SK-N-MC (cell line): ENCODE measurements around the gene APH1B.

Source experiments
- EZH2 ChIP-seq: fragments of 200-600 bp; sonication (generic); IDR thresholded peaks from one replicate; pipeline ENCODE4 v1.6.1; 2017; ENCODE audit warnings: antibody characterized with exemption
- POLR2AphosphoS5 ChIP-seq: IDR thresholded peaks from 2 replicates; pipeline ENCODE4 v1.6.1; 2012; ENCODE audit warnings: mild to moderate bottlenecking, low read depth, low read length, borderline replicate concordance

DNA sequence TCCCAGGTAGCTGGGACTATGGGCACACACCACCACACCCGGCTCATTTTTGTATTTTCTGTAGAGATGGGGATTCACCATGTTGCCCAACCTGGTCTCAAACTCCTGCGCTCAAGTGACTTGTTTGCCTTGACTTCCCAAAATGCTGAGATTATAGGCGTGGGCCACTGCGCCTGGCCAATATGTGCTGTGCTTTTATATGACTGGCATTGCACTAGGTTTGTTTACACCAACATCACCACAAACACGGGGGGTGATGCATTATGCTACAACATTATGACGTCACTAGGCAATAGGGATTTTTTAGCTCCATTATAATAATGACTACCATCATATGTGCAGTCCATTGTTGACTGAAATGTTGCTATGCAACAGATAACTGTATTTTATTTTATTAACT is 6.9 kb downstream of the APH1B start:
- TF ChIP-seq POLR2AphosphoS5 (no peak), EZH2 (no peak)
